Measurements from ENCODE around the gene TLN1.
A peak's percentile ranks its signal among the peaks of the same experiment; 100 is the strongest.

The TLN1 gene

DNA sequence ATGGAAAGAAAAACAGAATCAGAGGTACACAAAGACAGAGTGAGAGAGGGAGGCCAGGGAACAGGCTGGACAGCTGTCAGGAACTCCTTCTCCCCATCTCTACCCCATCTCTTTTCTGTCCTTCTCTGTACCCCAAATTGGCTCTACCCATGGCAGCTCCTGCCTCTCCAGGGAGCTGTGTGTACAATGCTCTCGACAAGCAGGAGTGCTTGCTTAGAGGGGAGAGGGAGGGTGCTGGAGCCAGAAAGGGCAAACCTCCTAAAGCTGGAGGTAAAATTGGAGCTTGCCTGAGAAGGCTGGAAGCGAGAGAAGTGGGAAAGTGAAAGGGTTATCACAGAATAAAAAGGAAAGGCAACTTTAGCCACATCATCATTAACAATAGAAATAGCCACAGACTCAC lies 48.7 kb downstream of the TLN1 start:
- DNase-seq: no peak

DNA sequence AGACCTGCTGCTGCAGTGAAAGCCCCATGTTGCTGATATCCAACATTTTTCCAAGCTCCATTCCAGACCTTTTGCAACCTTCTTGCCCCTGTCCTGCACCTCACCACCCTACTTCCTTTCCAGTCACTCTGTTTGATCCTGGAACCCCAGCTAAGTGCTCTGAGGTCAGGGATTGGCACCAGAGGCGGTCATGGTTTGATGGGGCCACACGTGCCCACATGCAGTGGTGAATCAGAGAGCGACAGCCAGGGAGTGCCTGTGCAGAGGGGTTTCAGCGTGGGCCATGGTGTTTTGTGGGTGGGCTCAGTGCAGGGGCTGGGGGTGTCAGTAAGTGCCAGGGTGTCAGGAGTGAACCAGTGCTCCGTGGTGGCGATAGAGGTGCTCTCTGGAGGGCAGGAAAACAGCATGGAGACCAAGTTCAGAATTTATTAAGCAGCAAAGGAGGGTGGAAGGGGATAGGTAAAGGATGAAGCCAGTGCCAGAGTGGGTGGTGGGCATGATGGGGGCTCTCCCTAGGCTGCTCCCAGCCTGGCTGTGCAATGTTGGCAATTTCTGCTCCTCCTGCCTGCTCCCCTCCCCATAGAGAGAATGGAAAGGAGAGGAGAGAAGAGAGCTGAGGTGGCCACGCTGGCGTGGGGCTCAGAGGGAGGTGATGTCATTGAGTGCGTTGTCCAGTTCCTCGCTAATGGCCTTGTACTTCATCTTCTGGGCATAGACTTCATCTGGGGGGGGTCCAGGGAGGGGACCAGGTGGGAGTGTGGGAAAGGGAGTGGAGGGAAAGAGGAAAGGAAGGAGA lies 49.3 kb downstream of the TLN1 start:
- DNase-seq: no peak

DNA sequence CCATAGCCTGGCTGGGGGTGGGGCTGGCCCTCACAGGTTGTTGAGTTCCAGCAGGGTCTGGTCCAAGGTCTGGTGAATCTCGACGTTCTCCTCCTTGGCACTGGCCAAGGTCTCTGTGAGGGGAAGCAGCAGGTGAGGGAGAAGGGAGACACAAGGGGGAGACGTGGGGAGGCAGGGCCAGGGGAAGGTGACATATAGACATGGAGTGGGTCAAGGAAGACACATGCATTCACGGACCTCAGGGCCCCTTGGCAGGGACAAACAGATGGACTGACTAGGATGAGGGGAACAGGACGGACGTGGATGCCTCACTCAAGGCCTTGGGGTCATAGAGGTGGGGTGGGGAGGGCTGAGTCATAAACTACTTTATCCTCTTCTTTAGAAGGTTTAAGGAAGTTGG lies 49.9 kb downstream of the TLN1 start:
- no peak for DNase-seq

DNA sequence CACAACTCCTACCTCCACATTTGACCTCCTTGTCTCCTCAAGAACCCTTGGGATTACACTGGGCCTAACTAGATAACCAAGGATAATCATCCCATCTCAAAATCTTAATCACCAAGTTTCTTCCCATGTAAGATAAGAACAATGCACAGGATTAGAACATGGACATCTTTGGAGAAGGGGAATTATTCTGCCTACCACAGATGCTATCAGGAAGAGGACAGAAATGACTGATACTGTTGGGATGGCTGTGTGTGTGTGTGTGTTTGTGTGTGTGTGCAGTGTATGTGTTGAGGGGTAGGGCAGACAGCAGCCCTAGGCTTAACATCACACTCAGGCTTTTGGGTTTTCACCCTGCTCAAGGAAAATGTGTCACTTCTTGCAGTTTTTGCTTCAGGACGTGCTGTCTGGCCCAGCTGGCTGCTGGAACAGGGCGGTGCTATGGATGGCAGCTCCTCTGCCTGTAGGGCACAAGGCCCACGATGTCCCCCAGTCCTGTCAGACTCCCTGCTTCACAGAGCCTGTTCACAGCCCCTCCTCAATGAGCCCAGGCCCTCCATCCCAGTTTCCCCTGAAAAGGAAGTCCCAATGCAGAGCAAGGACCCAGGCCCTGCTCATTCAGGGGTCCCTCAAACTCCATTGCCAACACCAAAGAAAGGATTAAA lies 50.5 kb downstream of the TLN1 start:
- DNase-seq: no peak

DNA sequence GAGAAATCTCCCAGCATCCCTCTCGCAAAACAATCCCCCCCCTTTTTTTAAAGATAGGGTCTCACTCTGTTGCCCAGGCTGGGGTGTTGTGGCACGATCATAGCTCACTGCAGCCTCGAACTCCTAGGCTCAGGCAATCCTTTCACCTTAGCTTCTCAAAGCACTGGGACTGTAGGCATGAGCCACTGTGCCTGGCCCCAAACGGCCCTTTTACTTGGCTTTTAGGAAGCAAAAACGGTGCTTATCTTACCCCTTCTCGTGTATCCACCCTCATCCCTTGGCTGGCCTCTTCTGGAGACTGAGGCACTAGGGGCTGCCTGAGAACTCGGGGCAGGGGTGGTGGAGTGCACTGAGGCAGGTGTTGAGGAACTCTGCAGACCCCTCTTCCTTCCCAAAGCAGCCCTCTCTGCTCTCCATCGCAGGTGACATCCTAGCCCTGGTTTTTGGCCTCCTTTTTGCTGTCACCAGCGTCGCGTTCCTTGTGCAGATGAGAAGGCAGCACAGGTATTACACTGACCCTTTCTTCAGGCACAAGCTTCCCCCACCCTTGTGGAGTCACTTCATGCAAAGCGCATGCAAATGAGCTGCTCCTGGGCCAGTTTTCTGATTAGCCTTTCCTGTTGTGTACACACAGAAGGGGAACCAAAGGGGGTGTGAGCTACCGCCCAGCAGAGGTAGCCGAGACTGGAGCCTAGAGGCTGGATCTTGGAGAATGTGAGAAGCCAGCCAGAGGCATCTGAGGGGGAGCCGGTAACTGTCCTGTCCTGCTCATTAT lies 51.5 kb downstream of the TLN1 start:
- no peak for DNase-seq

DNA sequence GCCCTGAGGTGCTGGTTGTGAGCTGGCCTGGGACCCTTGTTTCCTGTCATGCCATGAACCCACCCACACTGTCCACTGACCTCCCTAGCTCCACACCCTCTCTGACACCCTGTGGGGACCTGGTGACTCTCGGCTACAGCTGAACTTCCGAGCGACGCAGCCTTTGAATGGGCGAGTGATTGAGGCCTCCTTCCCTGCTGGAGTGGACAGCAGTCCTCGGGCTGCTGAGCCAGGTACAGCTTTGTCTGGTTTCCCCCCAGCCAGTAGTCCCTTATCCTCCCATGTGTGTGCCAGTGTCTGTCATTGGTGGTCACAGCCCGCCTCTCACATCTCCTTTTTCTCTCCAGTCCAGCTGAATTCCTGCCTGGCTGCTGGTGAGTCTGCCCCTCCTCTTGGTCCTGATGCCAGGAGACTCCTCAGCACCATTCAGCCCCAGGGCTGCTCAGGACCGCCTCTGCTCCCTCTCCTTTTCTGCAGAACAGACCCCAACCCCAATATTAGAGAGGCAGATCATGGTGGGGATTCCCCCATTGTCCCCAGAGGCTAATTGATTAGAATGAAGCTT lies 52.1 kb downstream of the TLN1 start:
- no peak for DNase-seq

DNA sequence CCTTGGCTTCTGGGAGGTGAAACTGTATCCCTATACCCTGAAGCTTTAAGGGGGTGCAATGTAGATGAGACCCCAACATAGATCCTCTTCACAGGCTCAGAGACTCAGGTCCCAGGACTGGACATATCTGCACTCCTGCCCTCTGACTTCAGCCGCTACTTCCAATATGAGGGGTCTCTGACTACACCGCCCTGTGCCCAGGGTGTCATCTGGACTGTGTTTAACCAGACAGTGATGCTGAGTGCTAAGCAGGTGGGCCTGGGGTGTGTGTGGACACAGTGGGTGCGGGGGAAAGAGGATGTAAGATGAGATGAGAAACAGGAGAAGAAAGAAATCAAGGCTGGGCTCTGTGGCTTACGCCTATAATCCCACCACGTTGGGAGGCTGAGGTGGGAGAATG lies 52.9 kb downstream of the TLN1 start:
- no peak for DNase-seq

DNA sequence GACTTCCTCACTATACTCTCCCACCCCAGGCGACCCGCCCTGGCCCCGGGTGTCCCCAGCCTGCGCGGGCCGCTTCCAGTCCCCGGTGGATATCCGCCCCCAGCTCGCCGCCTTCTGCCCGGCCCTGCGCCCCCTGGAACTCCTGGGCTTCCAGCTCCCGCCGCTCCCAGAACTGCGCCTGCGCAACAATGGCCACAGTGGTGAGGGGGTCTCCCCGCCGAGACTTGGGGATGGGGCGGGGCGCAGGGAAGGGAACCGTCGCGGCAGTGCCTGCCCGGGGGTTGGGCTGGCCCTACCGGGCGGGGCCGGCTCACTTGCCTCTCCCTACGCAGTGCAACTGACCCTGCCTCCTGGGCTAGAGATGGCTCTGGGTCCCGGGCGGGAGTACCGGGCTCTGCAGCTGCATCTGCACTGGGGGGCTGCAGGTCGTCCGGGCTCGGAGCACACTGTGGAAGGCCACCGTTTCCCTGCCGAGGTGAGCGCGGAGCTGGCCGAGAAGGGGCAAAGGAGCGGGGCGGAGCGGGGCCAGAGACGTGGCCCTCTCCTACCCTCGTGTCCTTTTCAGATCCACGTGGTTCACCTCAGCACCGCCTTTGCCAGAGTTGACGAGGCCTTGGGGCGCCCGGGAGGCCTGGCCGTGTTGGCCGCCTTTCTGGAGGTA lies 56.1 kb downstream of the TLN1 start:
- DNase-seq: no peak

DNA sequence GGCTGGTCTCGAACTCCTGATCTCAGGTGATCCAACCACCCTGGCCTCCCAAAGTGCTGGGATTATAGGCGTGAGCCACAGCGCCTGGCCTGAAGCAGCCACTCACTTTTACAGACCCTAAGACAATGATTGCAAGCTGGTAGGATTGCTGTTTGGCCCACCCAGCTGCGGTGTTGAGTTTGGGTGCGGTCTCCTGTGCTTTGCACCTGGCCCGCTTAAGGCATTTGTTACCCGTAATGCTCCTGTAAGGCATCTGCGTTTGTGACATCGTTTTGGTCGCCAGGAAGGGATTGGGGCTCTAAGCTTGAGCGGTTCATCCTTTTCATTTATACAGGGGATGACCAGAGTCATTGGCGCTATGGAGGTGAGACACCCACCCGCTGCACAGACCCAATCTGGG lies 56.8 kb downstream of the TLN1 start:
- DNase-seq: no peak

DNA sequence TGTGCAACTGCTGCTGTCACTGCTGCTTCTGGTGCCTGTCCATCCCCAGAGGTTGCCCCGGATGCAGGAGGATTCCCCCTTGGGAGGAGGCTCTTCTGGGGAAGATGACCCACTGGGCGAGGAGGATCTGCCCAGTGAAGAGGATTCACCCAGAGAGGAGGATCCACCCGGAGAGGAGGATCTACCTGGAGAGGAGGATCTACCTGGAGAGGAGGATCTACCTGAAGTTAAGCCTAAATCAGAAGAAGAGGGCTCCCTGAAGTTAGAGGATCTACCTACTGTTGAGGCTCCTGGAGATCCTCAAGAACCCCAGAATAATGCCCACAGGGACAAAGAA lies 58.0 kb downstream of the TLN1 start:
- DNase-seq: no peak

DNA sequence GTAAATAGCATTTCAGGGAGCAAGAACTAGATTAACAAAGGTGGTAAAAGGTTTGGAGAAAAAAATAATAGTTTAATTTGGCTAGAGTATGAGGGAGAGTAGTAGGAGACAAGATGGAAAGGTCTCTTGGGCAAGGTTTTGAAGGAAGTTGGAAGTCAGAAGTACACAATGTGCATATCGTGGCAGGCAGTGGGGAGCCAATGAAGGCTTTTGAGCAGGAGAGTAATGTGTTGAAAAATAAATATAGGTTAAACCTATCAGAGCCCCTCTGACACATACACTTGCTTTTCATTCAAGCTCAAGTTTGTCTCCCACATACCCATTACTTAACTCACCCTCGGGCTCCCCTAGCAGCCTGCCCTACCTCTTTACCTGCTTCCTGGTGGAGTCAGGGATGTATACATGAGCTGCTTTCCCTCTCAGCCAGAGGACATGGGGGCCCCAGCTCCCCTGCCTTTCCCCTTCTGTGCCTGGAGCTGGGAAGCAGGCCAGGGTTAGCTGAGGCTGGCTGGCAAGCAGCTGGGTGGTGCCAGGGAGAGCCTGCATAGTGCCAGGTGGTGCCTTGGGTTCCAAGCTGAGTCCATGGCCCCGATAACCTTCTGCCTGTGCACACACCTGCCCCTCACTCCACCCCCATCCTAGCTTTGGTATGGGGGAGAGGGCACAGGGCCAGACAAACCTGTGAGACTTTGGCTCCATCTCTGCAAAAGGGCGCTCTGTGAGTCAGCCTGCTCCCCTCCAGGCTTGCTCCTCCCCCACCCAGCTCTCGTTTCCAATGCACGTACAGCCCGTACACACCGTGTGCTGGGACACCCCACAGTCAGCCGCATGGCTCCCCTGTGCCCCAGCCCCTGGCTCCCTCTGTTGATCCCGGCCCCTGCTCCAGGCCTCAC lies 58.6 kb downstream of the TLN1 start, which contains the start of gene CA9:
TSS of gene CA9 (plus strand) at position 797 of the 893 bp plus-strand sequence. CDS start at position 829, 32 bp downstream.
- no peak for DNase-seq

DNA sequence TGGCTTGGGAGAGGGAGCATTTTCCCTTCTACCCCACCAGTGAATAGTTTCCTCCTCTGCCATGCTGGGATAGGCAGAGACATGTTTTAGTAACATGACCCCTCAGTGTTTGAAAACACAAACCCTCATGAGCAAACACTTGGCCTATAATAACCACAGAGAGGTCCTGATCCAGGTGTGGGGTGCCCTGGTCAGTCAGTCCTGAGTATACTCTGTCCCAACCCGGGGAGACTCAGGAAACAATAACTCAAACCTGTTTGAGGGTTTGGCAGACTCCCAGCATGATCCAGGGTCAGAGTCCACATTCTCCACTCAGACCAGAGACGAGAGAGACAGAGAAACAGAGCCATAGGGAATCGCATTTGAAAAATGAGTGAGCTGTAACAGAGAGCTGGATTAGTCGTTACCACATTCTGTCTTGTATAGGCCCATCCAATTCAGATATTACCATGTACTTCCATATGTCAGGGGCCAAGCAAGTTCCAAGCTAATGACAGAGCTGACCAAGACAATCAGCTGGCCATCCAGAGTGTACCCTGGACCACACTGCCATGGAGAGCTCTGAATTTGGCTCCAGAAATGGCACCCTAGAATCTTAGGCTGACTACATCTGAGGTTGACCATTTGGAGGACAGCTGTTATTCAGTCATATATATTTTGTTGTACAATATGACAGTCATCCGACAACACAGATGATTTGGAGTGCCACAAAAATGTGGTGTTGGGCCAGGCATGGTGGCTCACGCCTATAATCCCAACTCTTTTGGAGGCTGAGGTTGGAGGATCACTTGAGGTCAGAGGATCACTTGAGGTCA lies 62.5 kb downstream of the TLN1 start:
- no peak for DNase-seq

DNA sequence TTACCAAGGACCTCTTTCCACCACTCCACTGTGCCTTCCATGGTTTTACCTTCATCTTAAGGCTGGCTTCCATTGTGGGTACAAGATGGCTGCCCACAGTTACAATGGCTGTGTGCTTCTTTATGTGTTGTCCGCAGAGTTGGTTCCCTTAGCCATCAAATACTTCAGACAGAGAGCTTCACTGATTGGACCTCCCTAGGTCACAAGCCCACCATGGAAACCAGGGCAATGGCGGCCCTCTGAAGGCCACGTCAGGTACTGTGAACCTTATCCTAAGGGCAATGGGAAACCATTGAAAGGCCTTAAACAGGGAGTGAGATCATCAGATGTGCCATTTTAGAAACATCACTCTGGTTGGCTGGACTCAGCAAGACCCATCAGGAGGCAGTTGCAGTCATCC lies 64.1 kb downstream of the TLN1 start:
- DNase-seq: no peak

DNA sequence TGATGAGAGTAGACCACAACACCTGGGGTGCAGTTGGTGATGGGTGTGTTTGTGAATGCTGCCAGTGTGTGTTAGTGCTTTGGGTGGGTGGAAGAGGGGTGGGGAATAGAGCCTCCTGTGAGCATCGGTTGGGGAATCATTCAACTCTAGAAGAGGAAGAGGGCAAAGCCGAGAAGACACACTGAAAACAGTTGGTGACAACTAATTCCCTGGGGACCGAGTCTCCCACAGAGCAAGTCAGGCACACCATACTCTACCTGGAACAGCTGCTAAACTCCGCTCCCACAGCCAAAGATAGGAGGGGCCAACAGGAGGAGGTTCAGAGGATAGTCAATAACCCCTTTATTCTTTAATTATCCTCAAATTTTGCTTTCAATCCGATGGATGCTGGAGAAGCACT lies 65.4 kb downstream of the TLN1 start:
- DNase-seq: no peak

DNA sequence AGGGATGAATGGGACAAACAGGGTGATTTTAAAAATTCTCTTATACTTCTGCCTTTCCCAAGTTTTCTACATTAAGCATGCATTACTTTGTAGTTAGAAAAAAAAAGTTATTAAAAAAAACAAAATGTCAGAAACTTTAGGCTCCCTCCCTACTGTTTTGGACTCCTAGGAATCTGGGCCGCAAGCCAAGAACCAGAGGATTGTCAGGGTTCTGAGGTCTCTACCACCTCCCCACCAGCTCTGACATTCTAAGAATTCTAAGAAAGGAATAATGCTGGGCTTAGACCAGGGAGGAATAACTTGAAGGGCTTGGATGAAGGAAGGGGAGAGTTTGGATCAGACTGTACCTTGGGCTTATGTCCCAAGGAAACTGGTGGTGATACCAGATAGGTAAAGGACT lies 66.0 kb downstream of the TLN1 start:
- DNase-seq: no peak

DNA sequence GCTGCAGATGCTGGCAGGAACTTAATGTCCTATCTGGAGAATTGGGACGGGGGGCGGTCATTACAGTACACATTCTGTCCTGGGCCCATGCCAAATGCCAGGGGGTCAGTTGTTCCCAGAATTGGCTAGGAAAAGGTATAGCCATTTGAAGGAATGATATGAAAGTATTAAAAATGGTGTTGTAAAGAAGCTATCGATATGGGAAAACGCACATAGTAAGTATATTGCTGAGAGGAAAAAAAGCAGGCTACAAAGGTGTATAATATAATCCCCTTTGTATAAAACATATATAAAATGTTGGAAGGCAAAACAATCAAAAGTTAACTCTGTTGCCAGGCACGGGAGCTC lies 66.5 kb downstream of the TLN1 start:
- DNase-seq: no peak

DNA sequence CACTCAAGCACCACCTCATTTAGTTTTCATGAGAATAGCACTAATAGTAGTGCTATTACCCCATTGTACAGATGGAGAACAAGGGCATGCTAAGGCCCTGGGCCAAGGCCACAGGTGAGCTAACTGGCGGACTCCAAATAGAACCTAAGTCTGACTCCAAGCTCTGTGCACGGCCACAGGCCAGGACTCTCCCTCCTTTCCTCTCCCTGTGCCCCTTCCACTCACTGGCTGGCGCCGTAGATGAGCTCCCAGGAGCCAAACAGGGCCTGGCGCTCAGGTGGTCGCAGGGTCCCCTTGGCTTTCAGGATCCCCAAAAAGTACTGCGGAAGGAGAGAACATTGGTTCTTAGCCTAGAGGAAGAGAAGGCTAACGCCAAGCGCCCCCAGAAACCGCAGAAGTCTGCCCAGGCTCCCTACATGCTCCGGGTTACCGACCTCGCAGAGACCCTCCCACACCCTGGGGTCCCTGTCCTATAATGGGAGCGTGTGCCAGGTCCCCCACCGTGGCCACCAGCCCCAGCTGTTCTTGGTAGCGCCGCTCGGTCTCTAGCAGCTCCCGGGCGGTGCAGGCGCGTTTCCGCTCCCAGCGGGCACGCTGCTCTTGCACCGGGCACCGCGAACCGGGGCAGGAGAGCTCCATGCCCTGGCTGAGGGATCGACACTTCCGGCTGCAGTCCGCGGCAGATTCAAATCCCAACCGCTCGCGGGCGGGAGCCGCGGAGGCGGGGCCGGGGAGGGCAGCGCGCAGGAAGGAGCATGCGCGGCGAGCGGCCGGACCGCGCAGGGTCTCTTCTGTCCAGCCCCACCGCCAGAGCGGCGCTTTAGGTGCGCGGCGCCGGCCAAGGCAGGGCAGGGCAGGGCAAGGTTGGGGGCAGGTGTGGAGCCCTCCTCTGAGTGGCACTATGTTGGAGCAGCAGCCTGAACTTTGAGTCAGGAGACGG lies 67.2 kb downstream of the TLN1 start, which contains the start of gene ARHGEF39:
TSS of gene ARHGEF39 (minus strand) at position 665 of the 940 bp plus-strand sequence. CDS start at position 639, 26 bp downstream.
- peak; percentile 70 for DNase-seq

DNA sequence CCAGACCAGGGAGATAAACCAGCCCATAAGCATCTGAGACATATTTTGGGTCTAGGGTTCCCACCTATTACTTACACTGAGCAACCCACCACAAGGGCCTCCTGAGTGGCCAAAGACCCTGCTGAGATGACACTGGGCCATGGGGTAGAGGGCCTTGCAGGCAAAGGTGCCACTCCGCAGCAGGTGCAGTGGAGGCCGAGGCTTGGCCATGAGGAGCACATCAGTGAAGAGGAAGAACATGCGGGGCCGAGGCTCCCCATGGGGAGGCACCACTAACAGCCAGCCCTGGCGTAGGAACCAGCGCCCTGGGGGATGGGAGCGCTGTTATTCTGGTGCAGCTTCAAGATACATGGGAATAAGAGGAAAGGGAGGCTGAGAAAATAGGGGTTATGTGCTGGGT lies 69.6 kb downstream of the TLN1 start:
- DNase-seq: no peak

DNA sequence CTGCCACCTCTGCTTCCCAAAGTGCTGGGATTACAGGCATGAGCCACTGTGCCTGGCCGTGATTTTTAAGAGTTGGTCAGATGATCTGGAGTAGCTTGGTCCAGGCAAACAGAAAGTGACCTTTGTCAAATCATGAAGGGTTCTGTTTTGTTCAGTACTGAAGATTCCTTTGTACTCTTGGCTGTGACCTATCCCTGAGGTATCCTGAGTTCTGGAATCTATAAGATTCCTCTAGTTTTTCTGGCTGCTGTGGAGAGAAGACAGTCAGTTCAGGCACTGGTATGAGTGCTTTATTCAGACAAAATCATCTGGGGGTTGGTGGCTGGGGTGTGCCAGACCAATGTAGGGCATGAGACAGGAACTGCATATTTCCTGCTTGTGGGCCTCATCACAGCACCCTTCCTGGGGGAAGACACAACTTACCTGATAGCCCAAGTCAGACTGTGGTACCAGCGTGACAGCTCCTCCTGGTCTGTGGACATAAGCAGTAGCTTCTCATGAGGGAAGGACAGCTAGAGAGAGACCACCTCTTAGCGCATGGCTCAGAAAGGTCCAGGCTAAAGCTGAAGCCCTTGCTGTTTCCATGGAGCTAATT lies 70.1 kb downstream of the TLN1 start:
- DNase-seq: no peak

Measured in amniotic stem cell (primary cell).